GM21515 (cell line): ENCODE results near the gene PIK3R6.

Experiments used
- ATAC-seq: cut with Tn5 transposase; IDR thresholded peaks from one replicate; pipeline ENCODE4 v1.9.1; 2021; ENCODE audit not compliant: unreplicated experiment

The PIK3R6 gene

GRCh38 chr17:8867361-8867981 is at the start of gene PIK3R6:
PIK3R6 (minus strand) TSS chr17:8867674; CDS start chr17:8849794, 17,880 bp downstream.
- ATAC-seq: peak; percentile 46

GRCh38 chr17:8916466-8916865 is 49.0 kb upstream of the PIK3R6 start:
- ATAC-seq: no peak

GRCh38 chr17:8914554-8914953 is 47.1 kb upstream of the PIK3R6 start:
- no peak for ATAC-seq

- ATAC-seq: no peak
Observed at GRCh38 chr17:8913879-8914278, 46.4 kb upstream of the PIK3R6 start.

- no peak for ATAC-seq
Observed at GRCh38 chr17:8913091-8913490, 45.6 kb upstream of the PIK3R6 start.

GRCh38 chr17:8912084-8912981 is 44.9 kb upstream of the PIK3R6 start:
- no peak for ATAC-seq

GRCh38 chr17:8910969-8911604 is 43.6 kb upstream of the PIK3R6 start:
- no peak for ATAC-seq

- no peak for ATAC-seq
Observed at GRCh38 chr17:8909586-8910270, 42.3 kb upstream of the PIK3R6 start.

- ATAC-seq: no peak
Observed at GRCh38 chr17:8905331-8905730, 37.9 kb upstream of the PIK3R6 start.

- no peak for ATAC-seq
Observed at GRCh38 chr17:8904686-8905085, 37.2 kb upstream of the PIK3R6 start.

GRCh38 chr17:8904201-8904600 is 36.7 kb upstream of the PIK3R6 start:
- ATAC-seq: no peak

GRCh38 chr17:8900626-8901585 is 33.4 kb upstream of the PIK3R6 start:
- no peak for ATAC-seq

GRCh38 chr17:8900207-8900606 is 32.7 kb upstream of the PIK3R6 start:
- ATAC-seq: no peak

GRCh38 chr17:8898636-8899035 is 31.2 kb upstream of the PIK3R6 start:
- ATAC-seq: no peak

- no peak for ATAC-seq
Observed at GRCh38 chr17:8898126-8898525, 30.7 kb upstream of the PIK3R6 start.

- no peak for ATAC-seq
Observed at GRCh38 chr17:8896641-8897635, 29.5 kb upstream of the PIK3R6 start.

GRCh38 chr17:8896087-8896486 is 28.6 kb upstream of the PIK3R6 start:
- no peak for ATAC-seq

- ATAC-seq: no peak
Observed at GRCh38 chr17:8894673-8895578, 27.5 kb upstream of the PIK3R6 start.
